HEK293T (cell line): Measurements from ENCODE around the gene DPH2.

Experiments
- CTBP1 ChIP-seq: fragments of 450-650 bp; IDR thresholded peaks from 2 replicates; pipeline ENCODE4 v1.6.1; 2016; ENCODE audit warnings: borderline replicate concordance
- ELF4 ChIP-seq: fragments of 450-650 bp; IDR thresholded peaks from 2 replicates; pipeline ENCODE4 v1.6.1; 2017; ENCODE audit warnings: antibody characterized with exemption
- FOXK2 ChIP-seq: fragments of 450-650 bp; IDR thresholded peaks from 2 replicates; pipeline ENCODE4 v1.6.1; 2016; ENCODE audit warnings: mild to moderate bottlenecking
- HDGF ChIP-seq: fragments of 450-650 bp; IDR thresholded peaks from 2 replicates; pipeline ENCODE4 v1.6.1; 2017; ENCODE audit warnings: antibody characterized with exemption, borderline replicate concordance
- LEF1 ChIP-seq: fragments of 450-650 bp; IDR thresholded peaks from 2 replicates; pipeline ENCODE4 v1.6.1; 2017; ENCODE audit warnings: mild to moderate bottlenecking, borderline replicate concordance
- NFRKB ChIP-seq: fragments of 450-650 bp; IDR thresholded peaks from 2 replicates; pipeline ENCODE4 v1.6.1; 2016; ENCODE audit warnings: mild to moderate bottlenecking, moderate library complexity
- SP1 ChIP-seq: fragments of 450-650 bp; IDR thresholded peaks from 2 replicates; pipeline ENCODE4 v1.6.1; 2017
- TARDBP ChIP-seq: fragments of 450-650 bp; IDR thresholded peaks from 2 replicates; pipeline ENCODE4 v1.6.1; 2016
- ZNF384 ChIP-seq: fragments of 450-650 bp; IDR thresholded peaks from 2 replicates; pipeline ENCODE4 v1.6.1; 2016

- TF ChIP-seq TARDBP (no peak), NFRKB (no peak), CTBP1 (no peak), ELF4 (no peak), ZNF384 (no peak), SP1 (no peak), FOXK2 (no peak), HDGF (no peak), LEF1 (no peak)
Observed at GRCh38 chr1:43935711-43936427, 33.9 kb upstream of the DPH2 start.
